SU-DHL-6 (cell line): ENCODE data around the gene EIF1AD.

ENCODE experiments used
- EZH2phosphoT487 ChIP-seq: fragments of 200-600 bp; sonication (generic), shearing (Covaris generic); conservative IDR thresholded peaks from 2 replicates; pipeline ENCODE4 v1.6.1; 2018; ENCODE audit warnings: mild to moderate bottlenecking, antibody characterized with exemption, low read length, moderate library complexity, mixed read lengths
- TF ChIP-seq, protein P1 (sequence below): fragments of 200-600 bp; sonication (generic); IDR thresholded peaks from one replicate; pipeline ENCODE4 v1.5.1; 2017; ENCODE audit warnings: antibody characterized with exemption, mild to moderate bottlenecking, low read length, moderate library complexity; ENCODE audit not compliant: insufficient read depth, poor library complexity, severe bottlenecking

DNA sequence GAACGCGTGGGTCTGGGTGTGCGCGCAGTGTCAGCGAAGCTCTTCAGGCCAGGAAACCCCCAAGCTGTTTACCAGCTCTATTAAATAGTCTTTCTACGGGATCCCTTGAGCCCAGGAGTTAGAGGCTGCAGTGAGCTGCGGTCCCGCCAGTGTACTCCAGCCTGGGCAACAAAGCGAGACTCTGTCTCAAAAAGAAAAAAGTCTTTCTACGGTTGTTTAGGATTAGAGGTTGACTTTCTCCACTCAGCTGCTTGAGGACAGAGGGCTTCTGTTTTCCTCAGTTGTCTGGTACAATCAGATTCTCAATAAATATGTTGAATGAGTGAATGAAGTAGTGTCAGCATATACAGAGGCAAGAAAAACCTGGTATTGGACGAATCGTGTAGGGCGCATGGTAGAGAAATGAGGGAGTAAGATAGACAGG, 39.8 kb downstream of the EIF1AD start:
- TF ChIP-seq, protein P1, sequence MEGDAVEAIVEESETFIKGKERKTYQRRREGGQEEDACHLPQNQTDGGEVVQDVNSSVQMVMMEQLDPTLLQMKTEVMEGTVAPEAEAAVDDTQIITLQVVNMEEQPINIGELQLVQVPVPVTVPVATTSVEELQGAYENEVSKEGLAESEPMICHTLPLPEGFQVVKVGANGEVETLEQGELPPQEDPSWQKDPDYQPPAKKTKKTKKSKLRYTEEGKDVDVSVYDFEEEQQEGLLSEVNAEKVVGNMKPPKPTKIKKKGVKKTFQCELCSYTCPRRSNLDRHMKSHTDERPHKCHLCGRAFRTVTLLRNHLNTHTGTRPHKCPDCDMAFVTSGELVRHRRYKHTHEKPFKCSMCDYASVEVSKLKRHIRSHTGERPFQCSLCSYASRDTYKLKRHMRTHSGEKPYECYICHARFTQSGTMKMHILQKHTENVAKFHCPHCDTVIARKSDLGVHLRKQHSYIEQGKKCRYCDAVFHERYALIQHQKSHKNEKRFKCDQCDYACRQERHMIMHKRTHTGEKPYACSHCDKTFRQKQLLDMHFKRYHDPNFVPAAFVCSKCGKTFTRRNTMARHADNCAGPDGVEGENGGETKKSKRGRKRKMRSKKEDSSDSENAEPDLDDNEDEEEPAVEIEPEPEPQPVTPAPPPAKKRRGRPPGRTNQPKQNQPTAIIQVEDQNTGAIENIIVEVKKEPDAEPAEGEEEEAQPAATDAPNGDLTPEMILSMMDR = no peak
- no peak for TF ChIP-seq EZH2phosphoT487
